Measurements from ENCODE around the gene AGMAT. TPM values are rescaled to one million over a fixed set of nuclear protein-coding genes. Genes with fewer than 3 reads are reported as not detected.

The AGMAT gene
- total and polyA plus RNA-seq, 9 of the 15 experiments (the other 6 are each of a cell fraction or from before 2014, with no cell fraction given), result not detected

DNA sequence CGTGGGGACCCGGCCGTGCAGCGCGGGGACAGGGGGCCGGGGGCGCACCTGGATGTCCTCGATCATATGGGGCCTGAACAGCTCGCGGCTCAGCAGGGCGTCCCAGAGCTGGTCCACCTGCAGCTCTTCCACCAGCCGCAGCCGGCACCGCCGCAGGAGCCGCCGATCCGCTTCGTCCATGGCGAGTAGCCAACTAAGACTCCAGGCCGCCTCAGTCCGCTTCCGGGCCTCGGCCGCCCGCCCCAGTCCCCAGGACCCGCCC lies 60.9 kb downstream of the AGMAT start, which contains the start of gene CASP9 (continued):
- TF ChIP-seq NEUROD1 (IDR thresholded peaks at IDR 0.05; ENCODE audit: borderline replicate concordance, low read depth, low read length, partially characterized antibody), result peak; percentile 45
- TF ChIP-seq TAF1 (IDR thresholded peaks at IDR 0.05; ENCODE audit: control insufficient read depth, extremely low read depth, insufficient read depth, low read length, severe bottlenecking), result peak; percentile 87
- no peak for TF ChIP-seq SAFB (IDR thresholded peaks at IDR 0.05; ENCODE audit: borderline replicate concordance, low read depth, low read length)
- TF ChIP-seq, protein P1, sequence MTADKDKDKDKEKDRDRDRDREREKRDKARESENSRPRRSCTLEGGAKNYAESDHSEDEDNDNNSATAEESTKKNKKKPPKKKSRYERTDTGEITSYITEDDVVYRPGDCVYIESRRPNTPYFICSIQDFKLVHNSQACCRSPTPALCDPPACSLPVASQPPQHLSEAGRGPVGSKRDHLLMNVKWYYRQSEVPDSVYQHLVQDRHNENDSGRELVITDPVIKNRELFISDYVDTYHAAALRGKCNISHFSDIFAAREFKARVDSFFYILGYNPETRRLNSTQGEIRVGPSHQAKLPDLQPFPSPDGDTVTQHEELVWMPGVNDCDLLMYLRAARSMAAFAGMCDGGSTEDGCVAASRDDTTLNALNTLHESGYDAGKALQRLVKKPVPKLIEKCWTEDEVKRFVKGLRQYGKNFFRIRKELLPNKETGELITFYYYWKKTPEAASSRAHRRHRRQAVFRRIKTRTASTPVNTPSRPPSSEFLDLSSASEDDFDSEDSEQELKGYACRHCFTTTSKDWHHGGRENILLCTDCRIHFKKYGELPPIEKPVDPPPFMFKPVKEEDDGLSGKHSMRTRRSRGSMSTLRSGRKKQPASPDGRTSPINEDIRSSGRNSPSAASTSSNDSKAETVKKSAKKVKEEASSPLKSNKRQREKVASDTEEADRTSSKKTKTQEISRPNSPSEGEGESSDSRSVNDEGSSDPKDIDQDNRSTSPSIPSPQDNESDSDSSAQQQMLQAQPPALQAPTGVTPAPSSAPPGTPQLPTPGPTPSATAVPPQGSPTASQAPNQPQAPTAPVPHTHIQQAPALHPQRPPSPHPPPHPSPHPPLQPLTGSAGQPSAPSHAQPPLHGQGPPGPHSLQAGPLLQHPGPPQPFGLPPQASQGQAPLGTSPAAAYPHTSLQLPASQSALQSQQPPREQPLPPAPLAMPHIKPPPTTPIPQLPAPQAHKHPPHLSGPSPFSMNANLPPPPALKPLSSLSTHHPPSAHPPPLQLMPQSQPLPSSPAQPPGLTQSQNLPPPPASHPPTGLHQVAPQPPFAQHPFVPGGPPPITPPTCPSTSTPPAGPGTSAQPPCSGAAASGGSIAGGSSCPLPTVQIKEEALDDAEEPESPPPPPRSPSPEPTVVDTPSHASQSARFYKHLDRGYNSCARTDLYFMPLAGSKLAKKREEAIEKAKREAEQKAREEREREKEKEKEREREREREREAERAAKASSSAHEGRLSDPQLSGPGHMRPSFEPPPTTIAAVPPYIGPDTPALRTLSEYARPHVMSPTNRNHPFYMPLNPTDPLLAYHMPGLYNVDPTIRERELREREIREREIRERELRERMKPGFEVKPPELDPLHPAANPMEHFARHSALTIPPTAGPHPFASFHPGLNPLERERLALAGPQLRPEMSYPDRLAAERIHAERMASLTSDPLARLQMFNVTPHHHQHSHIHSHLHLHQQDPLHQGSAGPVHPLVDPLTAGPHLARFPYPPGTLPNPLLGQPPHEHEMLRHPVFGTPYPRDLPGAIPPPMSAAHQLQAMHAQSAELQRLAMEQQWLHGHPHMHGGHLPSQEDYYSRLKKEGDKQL (CRISPR knock-in tag; IDR thresholded peaks at IDR 0.05; ENCODE audit: borderline replicate concordance), result no peak
- no peak for TF ChIP-seq TAF15 (IDR thresholded peaks at IDR 0.05; ENCODE audit: low read depth, low read length)
- TF ChIP-seq DIDO1 (tag; IDR thresholded peaks at IDR 0.05; ENCODE audit: low read depth), result no peak
- TF ChIP-seq GTF2A2 (tag; IDR thresholded peaks at IDR 0.05), result no peak
- TF ChIP-seq, protein P2, sequence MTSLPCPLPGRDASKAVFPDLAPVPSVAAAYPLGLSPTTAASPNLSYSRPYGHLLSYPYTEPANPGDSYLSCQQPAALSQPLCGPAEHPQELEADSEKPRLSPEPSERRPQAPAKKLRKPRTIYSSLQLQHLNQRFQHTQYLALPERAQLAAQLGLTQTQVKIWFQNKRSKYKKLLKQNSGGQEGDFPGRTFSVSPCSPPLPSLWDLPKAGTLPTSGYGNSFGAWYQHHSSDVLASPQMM (CRISPR knock-in tag; IDR thresholded peaks at IDR 0.05), result no peak
- TF ChIP-seq, protein P3, sequence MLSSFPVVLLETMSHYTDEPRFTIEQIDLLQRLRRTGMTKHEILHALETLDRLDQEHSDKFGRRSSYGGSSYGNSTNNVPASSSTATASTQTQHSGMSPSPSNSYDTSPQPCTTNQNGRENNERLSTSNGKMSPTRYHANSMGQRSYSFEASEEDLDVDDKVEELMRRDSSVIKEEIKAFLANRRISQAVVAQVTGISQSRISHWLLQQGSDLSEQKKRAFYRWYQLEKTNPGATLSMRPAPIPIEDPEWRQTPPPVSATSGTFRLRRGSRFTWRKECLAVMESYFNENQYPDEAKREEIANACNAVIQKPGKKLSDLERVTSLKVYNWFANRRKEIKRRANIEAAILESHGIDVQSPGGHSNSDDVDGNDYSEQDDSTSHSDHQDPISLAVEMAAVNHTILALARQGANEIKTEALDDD (IDR thresholded peaks at IDR 0.05), result no peak
- TF ChIP-seq POLR3A (IDR thresholded peaks at IDR 0.05; ENCODE audit: borderline replicate concordance, extremely low read depth, insufficient read depth, insufficient read length), result no peak
- no peak for TF ChIP-seq ZFP1 (CRISPR knock-in tag; IDR thresholded peaks at IDR 0.05)
- TF ChIP-seq, protein P4, sequence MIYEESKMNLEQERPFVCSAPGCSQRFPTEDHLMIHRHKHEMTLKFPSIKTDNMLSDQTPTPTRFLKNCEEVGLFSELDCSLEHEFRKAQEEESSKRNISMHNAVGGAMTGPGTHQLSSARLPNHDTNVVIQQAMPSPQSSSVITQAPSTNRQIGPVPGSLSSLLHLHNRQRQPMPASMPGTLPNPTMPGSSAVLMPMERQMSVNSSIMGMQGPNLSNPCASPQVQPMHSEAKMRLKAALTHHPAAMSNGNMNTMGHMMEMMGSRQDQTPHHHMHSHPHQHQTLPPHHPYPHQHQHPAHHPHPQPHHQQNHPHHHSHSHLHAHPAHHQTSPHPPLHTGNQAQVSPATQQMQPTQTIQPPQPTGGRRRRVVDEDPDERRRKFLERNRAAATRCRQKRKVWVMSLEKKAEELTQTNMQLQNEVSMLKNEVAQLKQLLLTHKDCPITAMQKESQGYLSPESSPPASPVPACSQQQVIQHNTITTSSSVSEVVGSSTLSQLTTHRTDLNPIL (CRISPR knock-in tag; IDR thresholded peaks at IDR 0.05), result no peak
- TF ChIP-seq, protein P5, sequence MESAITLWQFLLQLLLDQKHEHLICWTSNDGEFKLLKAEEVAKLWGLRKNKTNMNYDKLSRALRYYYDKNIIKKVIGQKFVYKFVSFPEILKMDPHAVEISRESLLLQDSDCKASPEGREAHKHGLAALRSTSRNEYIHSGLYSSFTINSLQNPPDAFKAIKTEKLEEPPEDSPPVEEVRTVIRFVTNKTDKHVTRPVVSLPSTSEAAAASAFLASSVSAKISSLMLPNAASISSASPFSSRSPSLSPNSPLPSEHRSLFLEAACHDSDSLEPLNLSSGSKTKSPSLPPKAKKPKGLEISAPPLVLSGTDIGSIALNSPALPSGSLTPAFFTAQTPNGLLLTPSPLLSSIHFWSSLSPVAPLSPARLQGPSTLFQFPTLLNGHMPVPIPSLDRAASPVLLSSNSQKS (CRISPR knock-in tag; IDR thresholded peaks at IDR 0.05), result no peak
- TF ChIP-seq, protein P6, sequence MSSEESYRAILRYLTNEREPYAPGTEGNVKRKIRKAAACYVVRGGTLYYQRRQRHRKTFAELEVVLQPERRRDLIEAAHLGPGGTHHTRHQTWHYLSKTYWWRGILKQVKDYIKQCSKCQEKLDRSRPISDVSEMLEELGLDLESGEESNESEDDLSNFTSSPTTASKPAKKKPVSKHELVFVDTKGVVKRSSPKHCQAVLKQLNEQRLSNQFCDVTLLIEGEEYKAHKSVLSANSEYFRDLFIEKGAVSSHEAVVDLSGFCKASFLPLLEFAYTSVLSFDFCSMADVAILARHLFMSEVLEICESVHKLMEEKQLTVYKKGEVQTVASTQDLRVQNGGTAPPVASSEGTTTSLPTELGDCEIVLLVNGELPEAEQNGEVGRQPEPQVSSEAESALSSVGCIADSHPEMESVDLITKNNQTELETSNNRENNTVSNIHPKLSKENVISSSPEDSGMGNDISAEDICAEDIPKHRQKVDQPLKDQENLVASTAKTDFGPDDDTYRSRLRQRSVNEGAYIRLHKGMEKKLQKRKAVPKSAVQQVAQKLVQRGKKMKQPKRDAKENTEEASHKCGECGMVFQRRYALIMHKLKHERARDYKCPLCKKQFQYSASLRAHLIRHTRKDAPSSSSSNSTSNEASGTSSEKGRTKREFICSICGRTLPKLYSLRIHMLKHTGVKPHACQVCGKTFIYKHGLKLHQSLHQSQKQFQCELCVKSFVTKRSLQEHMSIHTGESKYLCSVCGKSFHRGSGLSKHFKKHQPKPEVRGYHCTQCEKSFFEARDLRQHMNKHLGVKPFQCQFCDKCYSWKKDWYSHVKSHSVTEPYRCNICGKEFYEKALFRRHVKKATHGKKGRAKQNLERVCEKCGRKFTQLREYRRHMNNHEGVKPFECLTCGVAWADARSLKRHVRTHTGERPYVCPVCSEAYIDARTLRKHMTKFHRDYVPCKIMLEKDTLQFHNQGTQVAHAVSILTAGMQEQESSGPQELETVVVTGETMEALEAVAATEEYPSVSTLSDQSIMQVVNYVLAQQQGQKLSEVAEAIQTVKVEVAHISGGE (CRISPR knock-in tag; IDR thresholded peaks at IDR 0.05), result peak in 1 of 3 experiments; percentile 63; a peak in 2 of 6 replicates

Data from K562 (cell line).